ENCODE data around the gene SH3TC2. TPM values are rescaled to one million over a fixed set of nuclear protein-coding genes. Genes with fewer than 3 reads are reported as not detected.

The SH3TC2 gene
- total and polyA plus RNA-seq, 2 of the 4 experiments (the other 2 are of a cell fraction) = 3.4 to 7.9 TPM

GRCh38 chr5:148973455-148973854 is 89.4 kb downstream of the SH3TC2 start:
- ATAC-seq (ENCODE audit: low read depth) = peak; percentile 40
- Histone ChIP-seq H2AK5ac (ENCODE audit: low read depth, low read length) (peak overlapping the region; percentile 92), H3K79me1 (ENCODE audit: low read depth in 1 of 2, low read length in 2 of 2) (no peaks in the 10 kb centered on the region), H3K27me3 (ENCODE audit: control insufficient read depth, insufficient read depth, low read length) (no peaks in the 10 kb centered on the region), H3K14ac (replicated peaks; ENCODE audit: low read depth, low read length) (peak overlapping the region; percentile 65), H4K8ac (ENCODE audit: low read depth in 2 of 2, low read length in 2 of 2) (peak overlapping the region; percentile 76 to 95), H3K36me3 (ENCODE audit: control insufficient read depth, insufficient read depth, low read length) (no peaks in the 10 kb centered on the region), H4K20me1 (ENCODE audit: insufficient read depth, low read length) (no peaks in the 10 kb centered on the region), H3K4ac (ENCODE audit: low read depth, low read length) (peak overlapping the region; percentile 92), H3K4me1 (ENCODE audit: control insufficient read depth, insufficient read depth, low read length) (peaks cover 25% of the 10 kb centered on the region), H4K91ac (ENCODE audit: insufficient read depth, low read depth, low read length) (peak overlapping the region; percentile 96), H2BK20ac (ENCODE audit: low read depth, low read length) (peak overlapping the region; percentile 86), H3K9me1 (ENCODE audit: insufficient read depth, low read length) (peaks cover 21% of the 10 kb centered on the region), H2AFZ (replicated peaks; ENCODE audit: low read length, poor library complexity) (peak overlapping the region; percentile 59), H2BK15ac (ENCODE audit: low read depth, low read length) (peak overlapping the region; percentile 85; the same call in 2 of the 3 replicates), H3K56ac (ENCODE audit: extremely low read depth, insufficient read depth, low read length) (peak overlapping the region; percentile 60; the same call in 1 of the 2 replicates), H3K4me3 (ENCODE audit: insufficient read depth, low read depth, low read length) (no peak overlapping the region), H3K27ac (ENCODE audit: insufficient read depth, low read length) (peak overlapping the region; percentile 60), H2AK9ac (replicated peaks; ENCODE audit: low read depth, low read length, poor library complexity) (no peak overlapping the region), H3K9ac (ENCODE audit: low read depth, low read length) (no peak overlapping the region), H3K9me3 (ENCODE audit: control insufficient read depth, insufficient read depth, low read length) (no peaks in the 10 kb centered on the region), H2BK5ac (ENCODE audit: low read depth, low read length, poor library complexity, severe bottlenecking) (peak overlapping the region; percentile 79), H3K4me2 (ENCODE audit: low read depth, low read length) (peak overlapping the region; percentile 53; the same call in 1 of the 2 replicates), H4K5ac (ENCODE audit: low read depth, low read length) (peak overlapping the region; percentile 27; the same call in 1 of the 2 replicates), H2BK120ac (ENCODE audit: low read depth, low read length) (peak overlapping the region; percentile 93), H3K18ac (ENCODE audit: low read depth, low read length) (peak overlapping the region; percentile 30; the same call in 1 of the 2 replicates), H3K23ac (ENCODE audit: low read depth, low read length) (peak overlapping the region; percentile 44; the same call in 1 of the 2 replicates)
- POLR2A ChIA-PET (ENCODE audit: unreplicated experiment) = no interaction called here
- in situ Hi-C loops (cut with MboI; ENCODE audit: low sequenced_read_pairs) = no loop called here
- dilution Hi-C loops (cut with HindIII; ENCODE audit: low sequenced_read_pairs, unreplicated experiment) = no loop called here
- CTCF ChIA-PET = interaction anchor here (1.1 kb wide), 1 partner anchor 61 kb away, joined by 3 read pairs; no protein-coding TSS in a partner anchor
- DNase-seq = peak; percentile 67
- WGBS, 2 experiments (ENCODE audit: extremely low coverage in 2 of 2, insufficient read length in 1 of 2) = 25% methylated on average over 2 of the region's 2 CpGs; no CpG with 5 or more reads in 1 of the 2 experiments
- TF ChIP-seq RFX5 (IDR thresholded peaks at IDR 0.05; ENCODE audit: low read depth, low read length) = no peak
- TF ChIP-seq MAZ (IDR thresholded peaks at IDR 0.05; ENCODE audit: borderline replicate concordance, low read depth, low read length) = no peak
- TF ChIP-seq RAD21 (IDR thresholded peaks at IDR 0.05; ENCODE audit: low read length) = no peak
- no peak for TF ChIP-seq ELK1 (IDR thresholded peaks at IDR 0.05; ENCODE audit: borderline replicate concordance, low read depth, low read length)
- peak; percentile 66; the same call in 1 of the 2 replicates for TF ChIP-seq NFE2L2 (IDR thresholded peaks at IDR 0.05; ENCODE audit: low read depth, low read length)
- no peak for TF ChIP-seq CHD1 (IDR thresholded peaks at IDR 0.05; ENCODE audit: low read depth, low read length)
- no peak for TF ChIP-seq MXI1 (IDR thresholded peaks at IDR 0.05; ENCODE audit: borderline replicate concordance, low read depth, low read length)
- TF ChIP-seq RCOR1 (IDR thresholded peaks at IDR 0.05; ENCODE audit: insufficient replicate concordance, low read length) = no peak
- TF ChIP-seq FOS (IDR thresholded peaks at IDR 0.05; ENCODE audit: low read depth, low read length) = no peak
- TF ChIP-seq MAFK (IDR thresholded peaks at IDR 0.05; ENCODE audit: low read depth, low read length) = peak; percentile 92
- BruUV-seq (replicated peaks) = no TSS peak
- intact Hi-C loops (cut with micrococcal nuclease) = no loop called here

Data from IMR-90 (cell line).